GM12801 (cell line): ENCODE measurements around the gene ME2.

Experiments
- TF ChIP-seq, protein P1 (sequence below): IDR thresholded peaks from one replicate; pipeline ENCODE4 v1.5.1; 2011; ENCODE audit warnings: control low read depth; ENCODE audit not compliant: insufficient read length; ENCODE audit errors: extremely low read depth

ME2 gene

GRCh38 chr18:50934545-50935211 is 55.8 kb downstream of the ME2 start:
- TF ChIP-seq, protein P1, sequence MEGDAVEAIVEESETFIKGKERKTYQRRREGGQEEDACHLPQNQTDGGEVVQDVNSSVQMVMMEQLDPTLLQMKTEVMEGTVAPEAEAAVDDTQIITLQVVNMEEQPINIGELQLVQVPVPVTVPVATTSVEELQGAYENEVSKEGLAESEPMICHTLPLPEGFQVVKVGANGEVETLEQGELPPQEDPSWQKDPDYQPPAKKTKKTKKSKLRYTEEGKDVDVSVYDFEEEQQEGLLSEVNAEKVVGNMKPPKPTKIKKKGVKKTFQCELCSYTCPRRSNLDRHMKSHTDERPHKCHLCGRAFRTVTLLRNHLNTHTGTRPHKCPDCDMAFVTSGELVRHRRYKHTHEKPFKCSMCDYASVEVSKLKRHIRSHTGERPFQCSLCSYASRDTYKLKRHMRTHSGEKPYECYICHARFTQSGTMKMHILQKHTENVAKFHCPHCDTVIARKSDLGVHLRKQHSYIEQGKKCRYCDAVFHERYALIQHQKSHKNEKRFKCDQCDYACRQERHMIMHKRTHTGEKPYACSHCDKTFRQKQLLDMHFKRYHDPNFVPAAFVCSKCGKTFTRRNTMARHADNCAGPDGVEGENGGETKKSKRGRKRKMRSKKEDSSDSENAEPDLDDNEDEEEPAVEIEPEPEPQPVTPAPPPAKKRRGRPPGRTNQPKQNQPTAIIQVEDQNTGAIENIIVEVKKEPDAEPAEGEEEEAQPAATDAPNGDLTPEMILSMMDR: no peak

GRCh38 chr18:50935493-50936191 is 56.7 kb downstream of the ME2 start:
- TF ChIP-seq, protein P1: no peak

- TF ChIP-seq, protein P1: no peak
These were observed 58.3 kb downstream of the ME2 start for GRCh38 chr18:50937183-50937582.

- TF ChIP-seq, protein P1: no peak
These were observed 60.0 kb downstream of the ME2 start for GRCh38 chr18:50938912-50939311.

DNA sequence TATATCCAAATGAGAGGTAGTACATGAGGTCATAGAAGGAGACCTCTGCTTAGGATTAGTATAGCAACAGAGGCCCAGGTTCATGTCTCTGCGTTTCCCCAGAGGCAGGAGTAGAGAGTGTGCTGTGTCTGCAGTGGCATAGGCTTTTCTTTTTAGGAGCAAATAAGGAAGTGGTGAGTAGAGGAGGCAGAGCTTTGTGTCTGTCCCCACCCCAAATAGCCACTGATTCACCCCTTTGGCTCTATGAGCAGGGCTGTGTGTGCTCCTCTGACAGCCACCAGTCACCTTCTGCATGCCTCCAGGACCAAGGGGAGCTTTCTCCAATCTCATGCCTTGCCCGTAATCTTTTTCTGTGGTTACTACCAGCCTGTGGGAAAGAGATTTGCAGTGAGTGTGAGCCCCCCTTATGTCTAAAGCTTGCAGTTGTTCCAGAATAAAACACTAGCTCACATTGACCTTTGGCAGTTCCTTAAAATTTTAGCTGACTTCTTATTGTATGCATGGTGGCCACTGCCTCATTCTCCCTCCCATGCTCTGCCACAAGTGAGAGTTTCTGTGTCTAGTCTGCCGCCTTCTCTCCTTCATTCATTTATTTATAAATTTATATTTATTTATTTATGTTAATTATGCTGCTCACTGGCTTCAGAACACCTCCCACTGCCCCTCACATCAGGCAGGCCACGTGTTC is 65.5 kb downstream of the ME2 start:
- TF ChIP-seq, protein P1: no peak

DNA sequence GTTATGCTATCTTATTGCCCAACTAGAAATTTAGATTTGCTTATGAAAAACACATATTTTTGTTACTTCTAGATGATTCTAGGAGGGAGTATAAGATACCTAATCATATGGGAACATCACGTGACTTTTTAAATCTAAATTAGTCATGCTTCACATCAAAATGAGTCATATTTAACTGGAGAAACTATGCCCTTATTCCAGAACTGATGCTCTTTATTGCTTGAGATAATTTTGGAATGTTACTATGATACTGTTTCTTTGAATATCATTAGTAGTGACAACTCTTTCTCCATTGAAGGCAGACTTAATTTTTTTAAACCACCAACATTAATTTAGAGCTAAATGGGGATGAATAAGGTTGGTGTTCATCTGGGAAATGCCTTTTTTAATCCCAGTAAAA is 69.0 kb downstream of the ME2 start:
- TF ChIP-seq, protein P1: no peak

DNA sequence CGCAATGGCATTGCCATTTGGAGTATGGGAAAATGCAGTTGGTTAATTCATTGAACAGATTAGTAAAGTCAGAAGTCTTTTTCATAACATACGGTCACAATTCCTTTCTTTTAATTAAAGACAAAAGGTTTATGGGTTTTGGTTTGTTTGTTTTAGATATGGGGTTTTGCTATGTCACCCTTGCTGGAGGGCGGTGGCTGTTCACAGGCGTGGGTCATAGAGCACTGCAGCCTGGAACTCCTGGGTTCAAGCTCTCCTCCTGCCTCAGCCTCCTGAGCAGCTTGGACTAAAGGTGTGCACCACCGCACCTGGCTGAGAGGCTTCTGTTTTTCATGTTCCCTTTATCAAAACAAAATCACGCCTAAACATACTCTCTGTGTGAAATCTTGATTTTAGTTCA is 70.3 kb downstream of the ME2 start:
- TF ChIP-seq, protein P1: no peak
